ENCODE data around the gene KRT80. TPM values are rescaled to one million over a fixed set of nuclear protein-coding genes. Genes with fewer than 3 reads are reported as not detected.

Gene KRT80
- polyA plus RNA-seq, 1 donor (not counting 4 experiments of a cell fraction or from before 2014, with no cell fraction given), result 4.1 TPM

DNA sequence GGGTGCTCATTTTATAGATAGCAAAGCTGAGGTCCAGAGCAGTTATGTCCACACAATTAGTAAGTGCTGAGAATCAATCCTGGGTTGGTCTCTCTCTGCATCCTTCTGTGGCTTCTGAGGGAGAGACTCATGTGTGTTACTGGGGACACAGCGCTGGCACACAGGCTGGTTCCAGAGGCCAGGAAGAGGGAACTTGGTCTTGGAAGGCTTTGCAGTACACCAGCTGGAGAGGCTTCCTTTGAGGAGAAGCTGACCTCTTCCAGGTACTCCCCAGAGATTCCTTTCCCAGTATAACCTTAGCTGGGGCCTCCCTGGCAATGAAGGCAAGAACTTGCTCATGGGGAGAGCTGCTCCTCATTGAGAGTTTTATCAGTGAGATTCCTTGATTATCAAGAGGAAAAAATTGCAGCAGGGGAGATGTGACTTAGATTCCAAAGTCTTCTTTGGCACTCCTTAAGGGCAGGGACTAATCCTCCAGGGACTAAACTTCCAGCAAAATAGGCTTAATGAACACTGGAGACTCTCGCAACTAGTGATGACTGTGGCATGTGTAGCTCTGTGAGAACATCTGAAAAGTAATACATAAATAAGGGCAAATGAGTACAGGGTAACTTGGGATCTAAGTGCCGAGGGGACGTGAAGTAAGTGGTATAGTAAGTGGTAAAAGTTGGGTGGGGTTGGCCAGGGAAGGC, 13.9 kb upstream of the KRT80 start:
- no peak for DNase-seq (ENCODE audit: low read depth, low spot score)
- dilution Hi-C loops (cut with MboI; ENCODE audit: extremely low pct_ligation_motif_present, low sequenced_read_pairs), result no loop called here
- no peak overlapping the region for H2AFZ ChIP-seq (ENCODE audit: control insufficient read depth, low read length)

DNA sequence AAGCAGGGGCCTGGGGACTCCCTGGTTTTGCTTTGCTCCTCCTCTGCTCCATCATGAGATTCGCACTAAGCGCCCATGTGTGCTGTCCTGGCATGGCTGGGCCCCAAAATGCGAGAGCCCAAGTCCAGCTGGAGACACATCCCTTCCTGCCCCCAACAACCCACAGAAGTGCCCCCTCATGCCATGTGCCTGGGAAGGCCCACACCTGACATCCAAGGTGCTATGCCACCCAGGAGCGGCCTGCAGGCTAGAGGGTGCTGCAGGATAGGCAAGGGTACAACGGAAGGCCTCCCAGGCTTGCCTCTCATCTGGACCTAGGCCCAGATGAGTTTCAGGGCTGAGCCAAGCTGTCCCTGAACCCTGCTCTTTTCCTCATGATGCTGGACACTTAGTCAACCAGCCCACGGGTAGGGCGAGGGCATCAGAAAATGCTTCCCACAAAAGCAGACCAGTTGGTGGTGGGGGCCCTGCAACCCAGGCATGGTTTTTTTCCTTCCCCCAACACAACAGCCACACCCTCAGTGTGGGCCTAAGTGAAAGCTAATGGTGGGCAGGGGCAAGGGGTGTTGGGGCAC, 13.2 kb upstream of the KRT80 start:
- dilution Hi-C loops (cut with MboI; ENCODE audit: extremely low pct_ligation_motif_present, low sequenced_read_pairs), result no loop called here
- H2AFZ ChIP-seq (ENCODE audit: control insufficient read depth, low read length), result no peak overlapping the region
- H3K79me2 ChIP-seq (ENCODE audit: control insufficient read depth, insufficient read depth, low read length), result no peaks in the 10 kb centered on the region
- H3K9ac ChIP-seq (ENCODE audit: control insufficient read depth, extremely low read depth, insufficient read depth, low read length), result no peak overlapping the region
- no peaks in the 10 kb centered on the region for H3K27me3 ChIP-seq (ENCODE audit: control insufficient read depth, extremely low read depth, insufficient read depth, low read length)
- H3K27ac ChIP-seq (ENCODE audit: control insufficient read depth, insufficient read depth, low read length), result no peak overlapping the region
- H3K36me3 ChIP-seq (ENCODE audit: control insufficient read depth in 2 of 2, extremely low read depth in 1 of 2, insufficient read depth in 2 of 2, low read length in 2 of 2), result no peaks in the 10 kb centered on the region
- peaks cover 57% of the 10 kb centered on the region for H3K4me1 ChIP-seq (ENCODE audit: control insufficient read depth, extremely low read depth, insufficient read depth, low read length)
- FAIRE-seq (no peak), DNase-seq (ENCODE audit: low read depth, low spot score) (no peak)
- H3K4me2 ChIP-seq (ENCODE audit: control insufficient read depth, extremely low read depth, insufficient read depth, low read depth, low read length), result no peak overlapping the region
- H3K9me3 ChIP-seq (ENCODE audit: control insufficient read depth, low read depth, low read length), result no peaks in the 10 kb centered on the region
- no peak for TF ChIP-seq EZH2 (IDR thresholded peaks at IDR 0.05; ENCODE audit: low read length)
- TF ChIP-seq, protein P1, sequence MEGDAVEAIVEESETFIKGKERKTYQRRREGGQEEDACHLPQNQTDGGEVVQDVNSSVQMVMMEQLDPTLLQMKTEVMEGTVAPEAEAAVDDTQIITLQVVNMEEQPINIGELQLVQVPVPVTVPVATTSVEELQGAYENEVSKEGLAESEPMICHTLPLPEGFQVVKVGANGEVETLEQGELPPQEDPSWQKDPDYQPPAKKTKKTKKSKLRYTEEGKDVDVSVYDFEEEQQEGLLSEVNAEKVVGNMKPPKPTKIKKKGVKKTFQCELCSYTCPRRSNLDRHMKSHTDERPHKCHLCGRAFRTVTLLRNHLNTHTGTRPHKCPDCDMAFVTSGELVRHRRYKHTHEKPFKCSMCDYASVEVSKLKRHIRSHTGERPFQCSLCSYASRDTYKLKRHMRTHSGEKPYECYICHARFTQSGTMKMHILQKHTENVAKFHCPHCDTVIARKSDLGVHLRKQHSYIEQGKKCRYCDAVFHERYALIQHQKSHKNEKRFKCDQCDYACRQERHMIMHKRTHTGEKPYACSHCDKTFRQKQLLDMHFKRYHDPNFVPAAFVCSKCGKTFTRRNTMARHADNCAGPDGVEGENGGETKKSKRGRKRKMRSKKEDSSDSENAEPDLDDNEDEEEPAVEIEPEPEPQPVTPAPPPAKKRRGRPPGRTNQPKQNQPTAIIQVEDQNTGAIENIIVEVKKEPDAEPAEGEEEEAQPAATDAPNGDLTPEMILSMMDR (optimal IDR thresholded peaks at IDR 0.05 in 1 of 3, IDR thresholded peaks at IDR 0.05 in 1 of 3, conservative IDR thresholded peaks at IDR 0.05 in 1 of 3; ENCODE audit: extremely low read depth in 1 of 3, insufficient read depth in 2 of 3, low read length in 3 of 3), result no peak
- H3K9me1 ChIP-seq (ENCODE audit: control insufficient read depth, extremely low read depth, insufficient read depth, low read length), result no peaks in the 10 kb centered on the region
- no peak overlapping the region for H3K4me3 ChIP-seq (ENCODE audit: control insufficient read depth in 2 of 3, extremely low read depth in 1 of 3, insufficient read depth in 2 of 3, low read depth in 1 of 3, low read length in 3 of 3)
- H4K20me1 ChIP-seq (ENCODE audit: control insufficient read depth, extremely low read depth, insufficient read depth, low read length), result no peaks in the 10 kb centered on the region

More for the DNA sequence above, 13.9 kb upstream of the KRT80 start:
- H3K9me1 ChIP-seq (ENCODE audit: control insufficient read depth, extremely low read depth, insufficient read depth, low read length), result no peaks in the 10 kb centered on the region
- peaks cover 65% of the 10 kb centered on the region for H3K4me1 ChIP-seq (ENCODE audit: control insufficient read depth, extremely low read depth, insufficient read depth, low read length)
- TF ChIP-seq EZH2 (IDR thresholded peaks at IDR 0.05; ENCODE audit: low read length), result no peak
- TF ChIP-seq, protein P1 (optimal IDR thresholded peaks at IDR 0.05 in 1 of 3, IDR thresholded peaks at IDR 0.05 in 1 of 3, conservative IDR thresholded peaks at IDR 0.05 in 1 of 3; ENCODE audit: extremely low read depth in 1 of 3, insufficient read depth in 2 of 3, low read length in 3 of 3), result no peak
- no peak overlapping the region for H3K4me3 ChIP-seq (ENCODE audit: control insufficient read depth in 2 of 3, extremely low read depth in 1 of 3, insufficient read depth in 2 of 3, low read depth in 1 of 3, low read length in 3 of 3)
- no peaks in the 10 kb centered on the region for H3K9me3 ChIP-seq (ENCODE audit: control insufficient read depth, low read depth, low read length)
- no peak for FAIRE-seq
- no peak overlapping the region for H3K27ac ChIP-seq (ENCODE audit: control insufficient read depth, insufficient read depth, low read length)
- H3K27me3 ChIP-seq (ENCODE audit: control insufficient read depth, extremely low read depth, insufficient read depth, low read length), result no peaks in the 10 kb centered on the region
- no peaks in the 10 kb centered on the region for H3K79me2 ChIP-seq (ENCODE audit: control insufficient read depth, insufficient read depth, low read length)
- H3K9ac ChIP-seq (ENCODE audit: control insufficient read depth, extremely low read depth, insufficient read depth, low read length), result no peak overlapping the region
- no peaks in the 10 kb centered on the region for H4K20me1 ChIP-seq (ENCODE audit: control insufficient read depth, extremely low read depth, insufficient read depth, low read length)
- no peak overlapping the region for H3K4me2 ChIP-seq (ENCODE audit: control insufficient read depth, extremely low read depth, insufficient read depth, low read depth, low read length)
- no peaks in the 10 kb centered on the region for H3K36me3 ChIP-seq (ENCODE audit: control insufficient read depth in 2 of 2, extremely low read depth in 1 of 2, insufficient read depth in 2 of 2, low read length in 2 of 2)
